ENCODE results near the gene CRYBG1.

The CRYBG1 gene

DNA sequence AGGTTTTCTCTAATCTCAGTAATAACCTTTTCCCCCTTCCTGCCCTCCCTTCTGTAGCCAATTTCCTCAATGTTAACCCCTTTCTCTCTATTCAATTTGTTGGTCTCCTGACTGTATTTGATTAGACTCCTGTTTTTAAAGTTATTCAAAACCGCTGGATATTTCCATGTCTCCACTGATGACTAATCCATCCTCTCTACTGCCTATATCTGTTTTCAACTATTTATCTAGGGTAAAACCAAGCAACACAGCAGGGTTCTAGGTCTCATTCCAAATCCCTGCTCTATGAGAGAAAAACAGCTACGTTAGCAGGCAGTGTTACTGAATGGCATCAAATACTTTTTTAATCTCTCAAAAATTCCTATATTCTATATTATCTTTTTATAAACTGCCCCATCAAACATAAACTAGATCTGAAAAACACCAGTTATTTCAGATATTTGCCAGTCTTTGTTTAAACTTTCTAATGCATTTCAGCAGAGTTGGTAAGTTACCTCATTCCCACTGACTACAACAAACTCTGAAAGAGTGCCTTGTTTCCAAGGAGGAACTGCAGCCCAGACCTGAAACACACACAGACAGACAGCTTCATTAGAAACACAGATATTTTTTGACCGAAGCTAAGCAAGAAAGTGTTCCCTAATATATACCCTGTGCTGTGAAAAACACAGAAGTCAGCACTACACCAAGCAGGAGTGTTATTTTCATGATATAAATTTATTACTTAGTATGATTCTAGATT is 260.6 kb downstream of the CRYBG1 start:
- H3K27ac ChIP-seq (ENCODE audit: low read depth, low read length), result peak overlapping the region; percentile 31; the same call in 1 of the 2 replicates

More for the DNA sequence above, 260.6 kb downstream of the CRYBG1 start:
- no peak overlapping the region for H3K9ac ChIP-seq (ENCODE audit: low read length)
- H3K36me3 ChIP-seq (ENCODE audit: control insufficient read depth, insufficient read depth, low read length), result peaks cover 7% of the 10 kb centered on the region; the same call in 1 of the 2 replicates
- peaks cover 22% of the 10 kb centered on the region for H3K4me1 ChIP-seq (ENCODE audit: control insufficient read depth, insufficient read depth, low read length)
- no peak overlapping the region for H3K4me3 ChIP-seq (ENCODE audit: low read depth, low read length)
- no peaks in the 10 kb centered on the region for H3K27me3 ChIP-seq (ENCODE audit: control insufficient read depth, insufficient read depth, low read length)
- peaks cover 9% of the 10 kb centered on the region; the same call in 1 of the 2 replicates for H3K9me3 ChIP-seq (ENCODE audit: control insufficient read depth, insufficient read depth, low read depth, low read length)
